Measurements from ENCODE around the gene TANGO6.

Gene TANGO6

GRCh38 chr16:68869492-68870088 is 26.3 kb downstream of the TANGO6 start:
- TF ChIP-seq CTCF (IDR thresholded peaks at IDR 0.05), result no peak

- TF ChIP-seq CTCF (IDR thresholded peaks at IDR 0.05), result no peak
Observed at GRCh38 chr16:68873635-68874471, 30.5 kb downstream of the TANGO6 start.

- TF ChIP-seq CTCF (IDR thresholded peaks at IDR 0.05), result no peak
Observed at GRCh38 chr16:68875871-68876270, 32.5 kb downstream of the TANGO6 start.

DNA sequence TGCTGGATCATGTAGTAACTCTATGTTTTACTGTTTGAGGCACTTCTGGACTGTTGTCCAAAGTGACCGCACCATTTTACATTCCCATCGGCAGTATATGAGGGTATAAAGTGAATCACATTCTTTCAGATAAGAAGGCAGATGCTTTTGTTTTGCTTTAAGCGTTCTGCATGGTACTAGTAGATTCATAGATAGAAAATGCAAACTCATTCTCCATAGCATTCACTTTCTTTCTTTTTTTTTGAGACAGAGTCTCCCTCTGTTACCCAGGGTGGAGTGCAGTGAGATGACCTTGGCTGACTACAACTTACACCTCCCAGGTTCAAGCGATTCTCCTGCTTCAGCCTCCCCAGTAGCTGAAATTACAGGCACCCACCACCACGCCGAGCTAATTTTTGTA is 40.4 kb downstream of the TANGO6 start:
- TF ChIP-seq CTCF (IDR thresholded peaks at IDR 0.05), result no peak

GRCh38 chr16:68884401-68884800 is 41.1 kb downstream of the TANGO6 start:
- TF ChIP-seq CTCF (IDR thresholded peaks at IDR 0.05), result no peak

DNA sequence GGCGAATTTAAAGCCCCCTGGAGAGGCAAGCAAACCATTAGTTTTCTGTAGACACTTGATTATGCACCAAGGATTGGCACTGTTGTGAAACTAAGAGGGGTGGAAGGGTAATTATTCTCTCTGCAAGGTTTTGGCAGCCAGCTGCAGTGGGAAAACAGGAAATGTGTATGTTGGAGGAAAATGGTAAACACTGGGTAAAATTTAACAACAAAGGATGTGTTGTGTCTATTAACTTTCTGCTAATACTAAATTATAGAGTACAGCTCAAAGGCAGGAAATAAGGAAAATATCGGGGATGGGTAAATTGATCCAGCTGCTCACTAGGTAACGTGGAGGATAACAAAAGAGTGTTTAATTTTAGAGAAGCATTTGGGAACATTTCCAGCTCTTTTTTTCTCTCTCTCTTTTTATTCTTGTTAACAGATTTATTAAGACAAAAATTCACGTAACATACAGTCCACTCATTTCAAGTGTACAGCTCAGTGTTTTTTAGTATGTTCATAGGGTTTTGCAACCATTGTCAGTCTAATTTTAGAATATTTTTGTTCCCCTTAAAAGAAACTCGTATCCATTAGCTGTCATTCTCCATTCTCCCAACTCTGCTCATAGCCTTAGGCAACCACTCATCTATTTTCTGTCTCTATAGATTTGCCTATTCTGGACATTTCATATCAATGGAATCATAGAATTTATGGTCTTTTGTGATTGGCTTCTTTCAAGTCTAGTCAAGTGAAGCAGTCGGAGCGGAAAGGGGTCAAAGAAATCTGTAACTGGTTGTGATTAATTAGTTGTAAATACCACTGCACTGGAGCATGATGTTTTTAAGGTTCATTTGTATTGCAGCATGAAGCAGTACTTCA is 41.8 kb downstream of the TANGO6 start:
- no peak for TF ChIP-seq CTCF (IDR thresholded peaks at IDR 0.05)

- no peak for TF ChIP-seq CTCF (IDR thresholded peaks at IDR 0.05)
Observed at GRCh38 chr16:68887107-68887506, 43.8 kb downstream of the TANGO6 start.

Measured in LNCAP (cell line).